NCI-H1694 (cell line): ENCODE measurements around the gene PARVB.
"Not testable (repeated sequence)": the region's sequence is repeated elsewhere in the genome, so short reads cannot be mapped to it uniquely, and the experiment has no call there.

Source experiments
- DNase-seq: peaks from one replicate; lab custom pipeline; 2025; lab: John Stamatoyannopoulos, UW

Gene PARVB

GRCh38 chr22:44056649-44057048 is 32.5 kb downstream of the PARVB start:
- not testable (repeated sequence) for DNase-seq

DNA sequence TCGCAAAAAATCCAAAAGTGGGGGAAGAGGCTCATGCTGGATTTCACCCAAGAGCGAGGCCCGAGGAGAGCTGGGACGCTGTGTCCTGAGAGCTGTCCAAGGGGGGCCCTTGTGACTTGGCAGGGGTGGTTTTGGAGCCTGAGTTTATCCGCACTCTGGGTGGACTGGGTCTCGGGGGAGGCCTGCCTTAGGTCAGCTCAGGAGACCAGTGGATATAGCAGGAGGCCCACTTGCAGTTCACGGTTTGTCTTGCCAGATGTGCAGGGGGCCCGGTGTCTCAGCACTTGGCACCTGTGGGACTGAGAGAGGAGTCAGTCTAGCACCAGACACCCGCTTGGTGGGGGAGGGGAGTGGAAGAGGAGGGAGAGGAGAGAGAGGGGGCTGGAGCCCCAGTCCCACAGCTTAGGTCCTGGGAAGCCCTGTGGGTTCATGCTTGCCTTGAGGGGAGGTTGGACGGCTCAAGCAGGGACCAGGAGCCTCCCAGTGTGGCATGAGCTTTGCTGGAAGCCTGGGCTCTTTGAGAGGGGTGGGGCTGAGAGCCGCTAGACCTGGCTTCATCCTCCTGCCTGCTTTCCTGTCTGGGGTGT is 33.4 kb downstream of the PARVB start:
- no peak for DNase-seq

DNA sequence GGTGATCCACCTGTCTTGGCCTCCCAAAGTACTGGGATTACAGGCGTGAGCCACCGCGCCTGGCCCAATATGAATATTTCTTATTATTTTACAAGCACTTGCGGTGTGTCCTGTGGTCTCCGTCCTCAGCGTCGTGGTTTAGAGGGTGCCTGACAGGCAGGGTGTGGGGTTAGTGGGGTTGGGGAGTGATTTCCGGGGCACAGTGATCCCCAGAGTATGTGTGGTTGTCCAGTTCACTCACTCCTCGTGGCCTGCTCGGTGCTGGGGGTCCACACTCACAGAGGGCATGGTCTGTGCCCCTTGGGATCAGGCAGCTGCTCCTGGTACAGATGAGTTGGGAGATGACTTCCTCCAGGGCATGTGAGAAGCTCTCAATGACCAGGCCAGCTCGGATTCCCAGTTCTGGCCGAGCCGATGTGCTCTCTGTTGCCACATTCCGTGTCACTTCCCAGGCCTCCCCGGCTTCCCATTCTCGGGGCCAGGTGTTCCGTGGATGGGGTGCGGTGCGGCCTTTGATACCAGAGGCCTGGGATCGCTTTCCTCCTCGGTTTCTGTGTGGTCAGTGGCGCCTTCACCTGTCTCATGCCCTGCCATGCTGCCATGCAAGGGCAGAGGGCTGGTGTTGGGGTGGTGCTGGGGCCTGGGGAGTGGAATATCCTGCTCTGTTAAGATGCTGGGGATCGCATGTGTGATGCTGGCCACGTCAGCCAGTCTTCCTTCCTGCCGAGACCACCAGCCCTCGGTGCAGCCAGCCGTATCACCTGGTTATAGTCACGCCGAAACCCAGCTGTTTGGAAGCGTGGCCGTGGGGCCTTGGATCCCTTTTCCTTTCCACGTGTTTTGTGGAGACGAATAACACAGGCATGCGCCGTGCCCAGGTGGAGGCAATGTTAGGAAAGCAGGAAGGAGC is 39.6 kb downstream of the PARVB start:
- no peak for DNase-seq

GRCh38 chr22:44067033-44067432 is 42.9 kb downstream of the PARVB start:
- no peak for DNase-seq

DNA sequence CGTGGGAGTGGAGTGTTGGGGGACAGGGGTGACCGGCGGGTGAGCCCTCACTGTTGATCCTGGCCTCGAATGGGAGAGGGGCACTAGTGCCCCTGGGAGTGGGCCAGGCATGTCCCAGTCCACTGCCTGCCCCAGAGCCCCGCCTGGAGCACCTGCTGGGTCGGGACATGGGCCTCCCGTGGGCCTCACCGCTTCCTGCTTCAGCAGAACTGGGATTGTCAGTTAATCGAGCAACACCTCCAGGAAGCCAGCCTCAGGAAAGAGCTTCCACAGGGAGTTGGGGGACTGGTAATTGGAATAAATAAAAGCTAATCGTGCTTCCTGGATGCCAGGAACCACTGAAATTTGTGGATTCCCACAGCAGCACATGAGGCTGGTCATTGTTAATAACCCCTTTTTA is 43.8 kb downstream of the PARVB start:
- DNase-seq, result no peak

- no peak for DNase-seq
These were observed 44.5 kb downstream of the PARVB start for GRCh38 chr22:44068422-44069191.

- no peak for DNase-seq
These were observed 45.9 kb downstream of the PARVB start for GRCh38 chr22:44070029-44070428.

DNA sequence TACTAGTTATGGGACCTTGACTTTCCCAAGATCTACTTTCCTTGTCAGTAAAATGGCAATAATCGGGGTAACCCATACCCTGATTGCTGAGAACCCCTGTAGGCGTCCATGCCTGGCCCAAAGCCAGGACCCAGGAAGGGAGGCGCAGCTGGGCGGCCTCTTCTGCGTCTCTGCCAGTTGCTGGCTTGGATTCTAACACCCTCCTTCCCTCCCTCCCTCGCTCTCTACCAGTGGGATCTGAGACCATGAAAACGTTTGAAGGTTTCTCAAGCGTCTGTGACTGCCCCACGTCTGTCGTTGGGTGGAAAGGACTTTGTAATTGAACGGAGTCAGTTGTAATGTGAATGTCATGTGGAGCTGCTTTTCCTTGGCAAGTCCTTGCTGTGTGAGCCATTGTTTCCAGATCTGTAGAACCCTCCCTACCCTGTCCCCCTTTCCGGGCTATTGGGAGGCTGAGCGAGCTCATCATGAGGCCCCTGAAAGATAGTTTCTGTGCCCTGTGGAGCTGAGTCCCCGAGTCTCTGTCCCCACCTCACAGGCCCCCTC is 47.8 kb downstream of the PARVB start:
- no peak for DNase-seq

DNA sequence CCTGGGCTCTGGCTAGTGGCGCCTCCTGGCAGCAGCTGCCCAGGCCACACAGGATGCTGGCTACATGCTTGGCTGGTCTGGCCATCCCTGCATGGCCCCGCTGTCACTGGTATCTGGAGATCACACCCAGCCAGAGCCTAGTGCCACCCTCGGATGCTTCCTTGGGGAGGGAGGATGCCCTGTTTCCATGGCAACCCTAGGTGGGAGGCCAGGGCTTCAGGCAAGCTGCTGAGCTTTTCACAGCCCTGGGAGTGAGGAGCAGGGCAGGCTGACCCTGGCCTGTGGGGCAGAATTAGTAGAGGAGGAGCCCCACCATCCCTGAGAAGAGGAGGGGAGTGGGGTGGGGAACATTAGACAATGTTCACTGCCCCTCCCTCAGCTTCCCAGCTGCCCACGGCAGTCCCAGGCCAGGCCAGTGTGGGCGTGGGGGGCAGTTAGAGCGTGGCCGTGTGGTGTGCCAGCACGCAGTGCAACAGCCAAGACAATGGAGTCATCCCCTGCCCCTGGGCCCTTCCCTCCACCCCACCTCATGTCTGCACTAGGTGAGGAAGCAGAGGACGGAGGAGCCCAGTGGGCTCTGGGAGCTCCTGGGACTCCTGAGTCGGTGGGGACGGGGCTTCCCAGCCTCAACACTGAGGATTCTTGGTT is 50.4 kb downstream of the PARVB start:
- no peak for DNase-seq

DNA sequence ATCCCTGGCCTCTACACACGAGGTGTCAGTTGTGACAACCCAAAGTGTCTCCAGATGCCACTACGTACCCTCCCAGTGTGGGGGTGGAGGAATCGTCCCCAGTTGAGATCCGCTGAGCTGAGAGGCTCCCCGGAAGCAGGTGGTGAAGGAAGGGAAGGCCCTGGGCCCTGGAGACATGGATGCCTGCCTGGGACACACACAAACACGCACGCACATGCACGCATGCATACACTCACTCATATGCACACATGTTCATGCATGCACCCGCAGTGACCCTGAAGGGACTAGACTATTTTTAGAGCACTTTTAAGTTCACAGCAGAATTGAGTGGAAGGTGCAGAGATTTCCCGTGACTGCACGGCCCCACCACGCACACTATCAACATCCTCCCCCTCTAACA is 50.9 kb downstream of the PARVB start:
- DNase-seq, result no peak

DNA sequence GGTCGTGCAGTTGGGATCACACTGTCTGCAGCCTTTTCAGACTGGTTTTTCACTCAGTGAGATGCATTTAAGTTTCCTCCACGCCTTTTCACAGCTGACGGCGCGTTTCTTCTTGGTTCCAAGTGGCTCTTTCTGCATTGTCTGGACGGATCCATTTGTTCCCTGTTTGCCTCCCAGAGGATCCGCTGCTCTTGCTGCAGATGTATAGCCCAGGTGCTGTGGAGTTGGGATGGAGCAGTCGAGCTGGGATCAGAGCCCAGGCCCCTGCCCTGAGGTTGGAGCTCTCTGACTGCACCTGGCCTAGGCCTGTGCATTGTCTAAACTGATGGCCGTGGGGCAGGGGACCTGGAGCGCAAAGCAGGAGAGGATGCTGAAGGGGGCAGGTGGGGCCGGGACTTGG is 51.6 kb downstream of the PARVB start:
- no peak for DNase-seq

DNA sequence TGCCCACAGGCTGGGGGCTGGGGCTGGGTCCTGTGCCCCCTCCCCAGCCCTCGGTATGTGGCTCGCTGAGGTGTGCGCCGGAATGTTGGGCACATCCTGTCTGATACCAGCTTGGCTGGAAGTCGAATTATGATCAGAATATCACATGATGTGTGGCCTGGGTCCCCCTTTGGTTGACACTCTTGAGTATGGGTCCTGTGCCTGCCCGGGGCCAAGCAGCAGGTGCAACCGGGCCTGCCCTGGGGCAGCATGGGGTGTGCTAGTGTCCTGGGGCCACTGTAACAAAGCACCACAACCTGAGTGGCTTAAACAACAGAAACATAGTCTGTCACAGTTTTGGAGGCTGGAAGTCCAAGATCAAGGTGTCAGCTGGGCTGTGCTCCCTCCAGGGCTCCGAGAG is 52.7 kb downstream of the PARVB start:
- DNase-seq, result no peak

- DNase-seq, result peak; percentile 79
These were observed 57.1 kb downstream of the PARVB start for GRCh38 chr22:44080936-44081861.

DNA sequence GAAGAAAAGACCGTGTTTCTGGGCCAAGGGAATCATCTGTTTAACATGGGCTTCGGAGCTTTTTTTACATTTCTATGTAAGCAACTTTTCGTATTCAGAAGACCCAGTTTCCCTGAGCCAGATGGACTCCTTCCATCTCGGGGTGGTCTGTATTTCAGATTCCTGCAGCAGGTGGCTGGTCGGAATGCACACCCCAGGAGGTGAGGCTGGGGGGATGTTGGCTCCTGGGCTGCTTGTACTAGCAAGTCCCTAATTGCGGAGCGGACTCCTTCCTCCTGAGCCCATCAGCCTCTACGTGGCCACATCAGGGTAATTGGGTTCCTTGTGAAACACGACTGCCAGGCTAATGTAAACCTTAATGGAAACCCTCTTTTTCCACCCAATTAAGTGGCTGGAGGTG is 58.7 kb downstream of the PARVB start:
- DNase-seq, result no peak

GRCh38 chr22:44084044-44084772 is 60.1 kb downstream of the PARVB start:
- DNase-seq, result no peak

GRCh38 chr22:44085743-44086270 is 61.7 kb downstream of the PARVB start:
- DNase-seq, result peak; percentile 41

DNA sequence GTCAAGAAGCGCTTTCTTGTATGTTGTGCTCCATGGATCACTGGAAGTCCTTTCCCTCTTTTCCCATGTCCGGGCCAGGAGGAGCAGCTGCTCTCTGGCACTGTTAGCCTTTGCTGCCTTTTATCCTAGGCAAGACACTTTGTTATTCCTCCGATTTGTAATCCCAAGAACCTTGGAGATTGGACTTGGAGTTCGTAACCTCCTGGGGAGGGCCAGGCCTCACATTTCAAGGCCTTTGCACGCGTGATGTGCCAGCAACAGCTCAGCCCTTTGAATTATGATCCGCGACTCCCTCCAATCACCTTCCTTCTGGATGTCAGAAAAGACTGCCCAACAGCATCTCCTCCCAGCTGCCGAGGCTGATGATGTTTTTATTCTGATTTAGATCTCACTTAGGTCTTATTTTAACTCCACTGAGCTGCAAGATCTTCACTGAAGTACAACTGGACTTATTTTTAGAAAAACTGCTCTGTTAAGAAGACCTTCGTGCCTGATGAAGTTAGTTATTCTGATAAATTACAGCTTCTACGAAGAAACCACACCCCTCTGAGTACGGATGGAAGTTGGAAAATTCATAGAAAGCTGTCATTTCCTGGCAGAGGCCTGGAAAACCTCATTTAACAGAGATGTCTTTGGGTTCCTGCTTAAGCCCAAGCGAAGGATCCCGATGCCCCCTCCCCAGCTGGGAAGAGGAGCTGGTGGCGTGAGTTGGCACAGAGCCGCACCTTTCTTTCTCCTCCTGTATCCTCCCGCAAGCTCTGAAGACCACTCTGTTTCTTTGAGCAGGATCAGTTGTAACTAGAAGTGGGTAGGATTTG is 62.4 kb downstream of the PARVB start:
- DNase-seq, result no peak

GRCh38 chr22:44087089-44087430 is 63.0 kb downstream of the PARVB start:
- DNase-seq, result no peak

GRCh38 chr22:44088976-44089570 is 65.0 kb downstream of the PARVB start:
- DNase-seq, result no peak
